GM21367 (cell line): ENCODE measurements around the gene DCHS2.
A peak's percentile ranks its signal among the peaks of the same experiment; 100 is the strongest.

Experiments used
- ATAC-seq: cut with Tn5 transposase; IDR thresholded peaks from one replicate; pipeline ENCODE4 v1.9.1; 2021; ENCODE audit not compliant: unreplicated experiment

Gene DCHS2

GRCh38 chr4:154490583-154491340 lies 837 bp downstream of the DCHS2 start:
- peak; percentile 54 for ATAC-seq

- ATAC-seq = no peak
Measured at GRCh38 chr4:154490234-154490582, 1.4 kb downstream of the DCHS2 start.

- no peak for ATAC-seq
Measured at GRCh38 chr4:154489558-154490233, 1.9 kb downstream of the DCHS2 start.

GRCh38 chr4:154487145-154487544 lies 4.5 kb downstream of the DCHS2 start:
- ATAC-seq = no peak

- peak; percentile 99 for ATAC-seq
Measured at GRCh38 chr4:154485127-154485773, 6.3 kb downstream of the DCHS2 start.

- ATAC-seq = no peak
Measured at GRCh38 chr4:154478547-154478946, 13.1 kb downstream of the DCHS2 start.

- ATAC-seq = peak; percentile 66
Measured at GRCh38 chr4:154478128-154478527, 13.5 kb downstream of the DCHS2 start.

GRCh38 chr4:154476232-154476631 lies 15.4 kb downstream of the DCHS2 start:
- ATAC-seq = no peak

GRCh38 chr4:154475820-154476219 lies 15.8 kb downstream of the DCHS2 start:
- no peak for ATAC-seq

- no peak for ATAC-seq
Measured at GRCh38 chr4:154473497-154473896, 18.1 kb downstream of the DCHS2 start.

- no peak for ATAC-seq
Measured at GRCh38 chr4:154472858-154473257, 18.7 kb downstream of the DCHS2 start.

- peak; percentile 55 for ATAC-seq
Measured at GRCh38 chr4:154471526-154472331, 19.9 kb downstream of the DCHS2 start.

GRCh38 chr4:154471032-154471431 lies 20.6 kb downstream of the DCHS2 start:
- peak; percentile 56 for ATAC-seq

GRCh38 chr4:154467886-154468285 lies 23.7 kb downstream of the DCHS2 start:
- ATAC-seq = no peak

- ATAC-seq = no peak
Measured at GRCh38 chr4:154466336-154466735, 25.3 kb downstream of the DCHS2 start.

- no peak for ATAC-seq
Measured at GRCh38 chr4:154465085-154465484, 26.5 kb downstream of the DCHS2 start.

- ATAC-seq = no peak
Measured at GRCh38 chr4:154464654-154465053, 26.9 kb downstream of the DCHS2 start.

- ATAC-seq = no peak
Measured at GRCh38 chr4:154462081-154462810, 29.4 kb downstream of the DCHS2 start.

- ATAC-seq = no peak
Measured at GRCh38 chr4:154457471-154457870, 34.1 kb downstream of the DCHS2 start.

- no peak for ATAC-seq
Measured at GRCh38 chr4:154456889-154457288, 34.7 kb downstream of the DCHS2 start.

GRCh38 chr4:154456240-154456639 lies 35.4 kb downstream of the DCHS2 start:
- ATAC-seq = no peak
